ENCODE results near the gene C2orf72. TPM values are rescaled to one million over a fixed set of nuclear protein-coding genes. Genes with fewer than 3 reads are reported as not detected.

Gene C2orf72
- total RNA-seq, 4 donors from 2014 or later = 2.6 to 9.0 (median 5.8) TPM

DNA sequence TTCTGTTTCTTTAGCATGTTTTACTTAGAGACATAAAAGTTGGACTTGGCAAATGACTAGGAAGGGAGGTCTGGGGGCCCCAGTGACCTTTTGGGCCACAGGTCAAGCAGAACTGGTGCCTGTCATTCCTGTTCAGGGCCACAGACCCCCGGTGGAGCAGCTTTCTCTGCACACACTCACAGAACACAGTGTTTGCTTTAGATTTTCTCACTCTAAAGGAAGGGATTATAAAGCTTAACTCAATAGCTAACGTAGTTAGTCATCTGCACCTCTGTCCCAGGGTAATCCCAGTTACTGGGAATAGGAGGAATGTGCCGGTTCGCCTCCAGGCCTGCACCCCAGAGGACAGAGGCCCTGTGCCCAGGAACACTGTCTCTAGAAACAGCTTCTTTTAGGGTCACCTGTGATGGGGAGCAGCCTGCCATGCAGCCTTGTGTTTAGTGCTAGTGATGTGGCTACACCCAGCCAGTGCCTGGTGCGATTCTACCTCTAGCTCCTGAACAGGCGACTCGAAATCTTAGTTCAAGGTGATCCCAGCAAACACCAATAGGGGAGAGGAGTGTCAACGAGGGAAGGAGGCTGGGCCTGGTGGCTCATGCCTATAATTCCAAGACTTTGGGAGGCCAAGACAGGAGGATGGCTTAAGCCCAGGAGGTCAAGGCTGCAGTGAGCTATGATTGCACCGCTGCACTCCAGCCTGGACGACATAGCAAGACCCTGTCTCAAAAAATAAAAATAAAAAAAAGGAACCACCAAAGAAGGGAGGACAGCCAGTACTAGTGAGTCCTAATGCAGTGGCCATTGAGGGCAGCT lies 29.8 kb upstream of the C2orf72 start:
- no peak overlapping the region for H3K27ac ChIP-seq
- H3K27me3 ChIP-seq = peaks cover 31% of the 10 kb centered on the region
- no peak for DNase-seq (ENCODE audit: low spot score in 2 of 2)
- TF ChIP-seq, protein P1, sequence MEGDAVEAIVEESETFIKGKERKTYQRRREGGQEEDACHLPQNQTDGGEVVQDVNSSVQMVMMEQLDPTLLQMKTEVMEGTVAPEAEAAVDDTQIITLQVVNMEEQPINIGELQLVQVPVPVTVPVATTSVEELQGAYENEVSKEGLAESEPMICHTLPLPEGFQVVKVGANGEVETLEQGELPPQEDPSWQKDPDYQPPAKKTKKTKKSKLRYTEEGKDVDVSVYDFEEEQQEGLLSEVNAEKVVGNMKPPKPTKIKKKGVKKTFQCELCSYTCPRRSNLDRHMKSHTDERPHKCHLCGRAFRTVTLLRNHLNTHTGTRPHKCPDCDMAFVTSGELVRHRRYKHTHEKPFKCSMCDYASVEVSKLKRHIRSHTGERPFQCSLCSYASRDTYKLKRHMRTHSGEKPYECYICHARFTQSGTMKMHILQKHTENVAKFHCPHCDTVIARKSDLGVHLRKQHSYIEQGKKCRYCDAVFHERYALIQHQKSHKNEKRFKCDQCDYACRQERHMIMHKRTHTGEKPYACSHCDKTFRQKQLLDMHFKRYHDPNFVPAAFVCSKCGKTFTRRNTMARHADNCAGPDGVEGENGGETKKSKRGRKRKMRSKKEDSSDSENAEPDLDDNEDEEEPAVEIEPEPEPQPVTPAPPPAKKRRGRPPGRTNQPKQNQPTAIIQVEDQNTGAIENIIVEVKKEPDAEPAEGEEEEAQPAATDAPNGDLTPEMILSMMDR (IDR thresholded peaks at IDR 0.05) = no peak
- TF ChIP-seq POLR2AphosphoS5 (IDR thresholded peaks at IDR 0.05) (no peak), POLR2A (IDR thresholded peaks at IDR 0.05) (no peak), EP300 (IDR thresholded peaks at IDR 0.05) (no peak)
- H3K4me3 ChIP-seq = no peak overlapping the region
- H3K4me1 ChIP-seq = peaks cover 4% of the 10 kb centered on the region
- H3K9me3 ChIP-seq = no peaks in the 10 kb centered on the region
- H3K36me3 ChIP-seq = no peaks in the 10 kb centered on the region
- 79% methylated on average over 10 of the region's 10 CpGs for WGBS

DNA sequence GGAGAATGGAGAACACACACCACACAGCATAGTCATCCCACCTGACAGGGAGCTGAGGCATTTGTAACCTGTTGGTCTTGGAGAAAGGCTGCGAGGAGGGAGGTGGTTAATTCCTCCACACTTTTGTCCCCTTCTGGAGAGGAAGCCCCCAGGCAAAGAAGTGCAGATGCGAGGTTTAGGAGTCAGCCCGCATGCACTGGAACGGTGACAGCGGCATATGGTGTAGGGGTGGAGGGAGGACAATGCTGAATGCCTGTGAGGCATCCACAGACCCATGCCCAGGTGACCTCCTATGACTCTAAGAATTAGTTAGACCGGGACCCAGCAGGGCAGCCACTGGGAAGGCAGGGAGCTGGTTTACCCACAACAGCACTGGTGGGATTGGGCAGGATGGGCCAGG lies 29.2 kb upstream of the C2orf72 start:
- peaks cover 4% of the 10 kb centered on the region for H3K4me1 ChIP-seq
- H3K27ac ChIP-seq = no peak overlapping the region
- TF ChIP-seq POLR2AphosphoS5 (IDR thresholded peaks at IDR 0.05) (no peak), EP300 (IDR thresholded peaks at IDR 0.05) (no peak), POLR2A (IDR thresholded peaks at IDR 0.05) (no peak)
- TF ChIP-seq, protein P1 (IDR thresholded peaks at IDR 0.05) = no peak
- no peak overlapping the region for H3K4me3 ChIP-seq
- DNase-seq (ENCODE audit: low spot score in 2 of 2) = no peak
- H3K36me3 ChIP-seq = no peaks in the 10 kb centered on the region
- H3K9me3 ChIP-seq = no peaks in the 10 kb centered on the region
- peaks cover 24% of the 10 kb centered on the region for H3K27me3 ChIP-seq
- 74% methylated on average over 6 of the region's 6 CpGs for WGBS

DNA sequence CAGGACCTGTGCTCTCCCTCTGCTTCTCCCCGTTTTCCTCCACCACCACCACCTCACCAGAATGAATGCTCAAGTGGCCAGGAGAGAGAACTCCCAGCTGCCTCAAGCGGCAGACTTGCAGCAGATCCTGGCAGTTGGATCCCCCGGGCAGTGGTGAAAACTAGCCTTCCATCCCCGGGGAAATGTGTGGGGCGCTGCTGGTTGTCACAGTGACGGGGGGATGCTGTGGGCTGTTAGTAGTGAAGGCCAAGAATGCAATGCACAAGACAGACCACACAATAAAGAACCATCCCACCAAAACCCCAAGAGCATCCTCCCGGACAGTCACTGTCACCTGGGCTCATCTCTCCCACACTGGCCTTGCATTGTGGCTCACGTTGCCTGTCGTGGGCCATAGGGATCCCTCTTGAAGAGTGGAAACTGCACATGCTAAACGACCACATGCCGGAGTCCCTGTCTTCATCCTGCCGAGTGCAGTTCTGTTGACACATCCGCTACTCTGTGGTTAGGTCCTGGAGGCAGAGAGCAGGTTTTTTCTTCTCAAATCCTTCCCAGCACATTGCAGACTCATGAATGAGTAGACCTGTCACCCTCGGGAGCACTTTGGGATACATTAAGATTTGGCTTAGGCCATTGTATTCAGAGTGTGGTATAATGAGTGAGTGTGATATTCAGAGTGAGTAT lies 27.9 kb upstream of the C2orf72 start:
- no peak overlapping the region for H3K4me3 ChIP-seq
- no peaks in the 10 kb centered on the region for H3K9me3 ChIP-seq
- H3K36me3 ChIP-seq = no peaks in the 10 kb centered on the region
- no peak for DNase-seq (ENCODE audit: low spot score in 2 of 2)
- WGBS = 72% methylated on average over 10 of the region's 14 CpGs
- peaks cover 4% of the 10 kb centered on the region for H3K4me1 ChIP-seq
- no peak overlapping the region for H3K27ac ChIP-seq
- H3K27me3 ChIP-seq = peaks cover 22% of the 10 kb centered on the region
- TF ChIP-seq POLR2AphosphoS5 (IDR thresholded peaks at IDR 0.05) (no peak), POLR2A (IDR thresholded peaks at IDR 0.05) (no peak), EP300 (IDR thresholded peaks at IDR 0.05) (no peak)
- TF ChIP-seq, protein P1 (IDR thresholded peaks at IDR 0.05) = no peak

DNA sequence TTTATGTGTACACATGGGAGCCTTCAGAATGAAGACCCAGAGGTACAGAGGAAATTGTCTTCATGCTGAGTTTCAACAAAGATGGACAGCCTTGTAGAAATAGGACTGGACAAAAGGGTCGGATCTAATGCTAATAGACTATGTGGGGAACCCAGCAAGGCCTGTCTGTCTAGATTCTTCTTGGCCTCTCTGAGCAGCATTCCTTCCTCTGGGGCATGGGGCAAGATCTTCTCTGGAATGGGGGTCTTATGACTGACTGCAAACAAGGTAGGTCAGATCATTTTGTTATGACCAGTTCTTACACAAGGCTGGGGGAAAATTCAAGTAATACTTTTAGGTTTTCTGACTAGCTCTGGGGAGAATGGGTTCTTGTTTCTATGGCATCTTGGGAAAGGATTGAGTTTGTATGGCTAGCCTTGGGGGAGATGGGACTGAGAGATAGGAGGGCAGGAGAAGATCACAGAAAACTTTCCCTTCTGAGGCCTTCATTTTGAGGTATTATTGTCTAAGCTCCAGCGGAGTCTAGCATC lies 27.1 kb upstream of the C2orf72 start:
- Histone ChIP-seq H3K9me3 (no peaks in the 10 kb centered on the region), H3K36me3 (no peaks in the 10 kb centered on the region), H3K27me3 (peaks cover 28% of the 10 kb centered on the region), H3K4me1 (peaks cover 4% of the 10 kb centered on the region), H3K27ac (no peak overlapping the region), H3K4me3 (no peak overlapping the region)
- no peak for DNase-seq (ENCODE audit: low spot score in 2 of 2)
- WGBS = 88% methylated on average over 2 of the region's 2 CpGs
- no peak for TF ChIP-seq POLR2AphosphoS5 (IDR thresholded peaks at IDR 0.05)
- no peak for TF ChIP-seq EP300 (IDR thresholded peaks at IDR 0.05)
- TF ChIP-seq POLR2A (IDR thresholded peaks at IDR 0.05) = no peak
- TF ChIP-seq, protein P1 (IDR thresholded peaks at IDR 0.05) = no peak

DNA sequence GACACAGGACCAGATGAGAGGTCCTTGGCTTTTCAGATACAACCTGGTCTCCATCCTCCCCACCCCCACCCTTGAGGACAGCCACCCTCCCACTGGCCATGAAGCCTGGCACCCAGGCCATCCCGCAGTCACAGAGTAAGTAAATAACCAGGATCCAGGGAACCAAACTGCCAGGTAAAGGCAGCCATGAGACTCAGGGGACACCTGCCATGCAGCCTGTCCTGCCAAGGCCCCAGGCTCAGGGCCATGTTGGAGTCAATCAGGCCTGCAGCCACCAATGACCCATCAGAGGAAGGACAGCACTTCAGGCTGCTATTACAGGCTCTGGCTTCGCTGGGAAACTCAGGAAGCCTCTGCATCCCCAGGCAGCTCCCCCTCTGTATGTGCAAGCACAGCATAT lies 25.8 kb upstream of the C2orf72 start:
- Histone ChIP-seq H3K27me3 (peaks cover 31% of the 10 kb centered on the region), H3K27ac (no peak overlapping the region), H3K4me3 (no peak overlapping the region), H3K36me3 (no peaks in the 10 kb centered on the region), H3K9me3 (no peaks in the 10 kb centered on the region), H3K4me1 (peaks cover 4% of the 10 kb centered on the region)
- WGBS = 42% methylated on average over 2 of the region's 2 CpGs
- no peak for DNase-seq (ENCODE audit: low spot score in 2 of 2)
- TF ChIP-seq EP300 (IDR thresholded peaks at IDR 0.05) (no peak), POLR2A (IDR thresholded peaks at IDR 0.05) (no peak), POLR2AphosphoS5 (IDR thresholded peaks at IDR 0.05) (no peak)
- TF ChIP-seq, protein P1 (IDR thresholded peaks at IDR 0.05) = no peak

Data from suprapubic skin (tissue), 4 donors.